Measurements from ENCODE around the gene ATP5F1D. TPM values are rescaled to one million over a fixed set of nuclear protein-coding genes. Genes with fewer than 3 reads are reported as not detected.

The ATP5F1D gene
- total RNA-seq, 1 experiment from 2014 or later = 179 TPM

- no peak overlapping the region for H4K91ac ChIP-seq (ENCODE audit: insufficient read length, low read depth, low read length)
- TF ChIP-seq CTCF (conservative IDR thresholded peaks at IDR 0.05) = no peak
- H4K8ac ChIP-seq (replicated peaks; ENCODE audit: insufficient read length, low read depth, low read length) = no peak overlapping the region
- no peak overlapping the region for H2BK15ac ChIP-seq (ENCODE audit: low read depth, low read length)
- peaks cover 4% of the 10 kb centered on the region; the same call in 1 of the 2 replicates for H3K79me2 ChIP-seq (ENCODE audit: insufficient read depth, low read length)
- Mint-ChIP-seq H3K9me3 (no peaks in the 10 kb centered on the region), H3K4me1 (peaks cover 50 to 61% of the 10 kb centered on the region in 2 experiments), H3K36me3 (ENCODE audit: insufficient read depth in 1 of 3, low read depth in 3 of 3) (peaks cover 36 to 52% (median 47%) of the 10 kb centered on the region in 3 experiments), H3K27me3 (ENCODE audit: low read depth) (peaks cover 13% of the 10 kb centered on the region), H3K27ac (peak overlapping the region; percentile 70 to 99 (median 95); a peak in 4 of 7 replicates), H3K4me3 (peak overlapping the region; percentile 85 to 90)
- H2AFZ ChIP-seq (ENCODE audit: low read length) = no peak overlapping the region
- peaks cover 20% of the 10 kb centered on the region for H3K23me2 ChIP-seq (ENCODE audit: insufficient read length, low read depth, low read length, poor library complexity, severe bottlenecking)
- H4K5ac ChIP-seq (ENCODE audit: insufficient read length, low read depth, low read length) = no peak overlapping the region
- no peak overlapping the region for H2AK5ac ChIP-seq (ENCODE audit: insufficient read length, low read length)
- no peak overlapping the region for H2BK12ac ChIP-seq (ENCODE audit: insufficient read length, low read depth, low read length)
- H3K9ac ChIP-seq (ENCODE audit: extremely low read depth, insufficient read length, low read length) = peak overlapping the region; percentile 6
- no peaks in the 10 kb centered on the region for H3K27me3 ChIP-seq (ENCODE audit: insufficient read depth, low read length)
- H3K23ac ChIP-seq (ENCODE audit: insufficient read length, low read depth, low read length) = no peak overlapping the region
- no peak overlapping the region for H3K18ac ChIP-seq (ENCODE audit: insufficient read length, low read depth, low read length)
- no peak overlapping the region for H3T11ph ChIP-seq (ENCODE audit: low read length)
- no peaks in the 10 kb centered on the region for H4K20me1 ChIP-seq (ENCODE audit: control insufficient read depth, insufficient read depth, insufficient read length)
- no peaks in the 10 kb centered on the region for H3K9me3 ChIP-seq (ENCODE audit: control insufficient read depth, low read depth, low read length)
- H3K56ac ChIP-seq (ENCODE audit: insufficient read length, low read depth, low read length) = no peak overlapping the region
- H2BK120ac ChIP-seq (ENCODE audit: low read depth, low read length, poor library complexity, severe bottlenecking) = no peak overlapping the region
- H3K4me2 ChIP-seq (ENCODE audit: insufficient read depth, insufficient read length, low read length) = no peak overlapping the region
- H3K79me1 ChIP-seq (ENCODE audit: insufficient read depth, low read depth, low read length, poor library complexity, severe bottlenecking) = peaks cover 9% of the 10 kb centered on the region
- DNase-seq = no peak
- no peaks in the 10 kb centered on the region; the same call in 1 of the 2 replicates for H3K4me1 ChIP-seq (ENCODE audit: insufficient read depth, low read length)
- no peak overlapping the region for H3K4ac ChIP-seq (ENCODE audit: low read depth, low read length)
- WGBS (ENCODE audit: extremely low coverage, insufficient read length, low lambda C conversion rate) = no CpG with 5 or more reads among the region's 37 CpGs
- H2BK20ac ChIP-seq (ENCODE audit: low read depth, low read length, poor library complexity, severe bottlenecking) = no peak overlapping the region
- H2BK5ac ChIP-seq (ENCODE audit: insufficient read length, low read length) = no peak overlapping the region
- no peak overlapping the region for H3K14ac ChIP-seq (ENCODE audit: insufficient read depth, low read length)
- H3K27ac ChIP-seq (ENCODE audit: insufficient read length, low read depth, low read length) = no peak overlapping the region
Measured at GRCh38 chr19:1271528-1272422, 30.2 kb downstream of the ATP5F1D start.

Data from H9 (cell line).